KMS-11 (cell line): Measurements from ENCODE around the gene FREM1.

Source experiments
- H2AFZ ChIP-seq: fragments of 200-600 bp; sonication (generic); 2 replicates; pipeline ENCODE4 v1.6.1; 2016; ENCODE audit warnings: antibody characterized with exemption, mixed run types, low read depth
- H3K27ac ChIP-seq: fragments of 200-600 bp; sonication (generic); 2 replicates; pipeline ENCODE4 v1.6.1; 2016; ENCODE audit warnings: mild to moderate bottlenecking, mixed run types
- H3K27me3 ChIP-seq: fragments of 200-600 bp; sonication (generic); 2 replicates; pipeline ENCODE4 v1.6.1; 2017; ENCODE audit warnings: mild to moderate bottlenecking, low read depth, mixed run types, moderate library complexity; ENCODE audit not compliant: insufficient read depth
- H3K36me3 ChIP-seq: fragments of 200-600 bp; sonication (generic); 2 replicates; pipeline ENCODE4 v1.6.1; 2017; ENCODE audit warnings: mild to moderate bottlenecking, mixed run types; ENCODE audit not compliant: insufficient read depth
- H3K4me1 ChIP-seq: fragments of 200-600 bp; sonication (generic); 2 replicates; pipeline ENCODE4 v1.6.1; 2016; ENCODE audit warnings: mild to moderate bottlenecking, low read depth, mixed run types; ENCODE audit not compliant: poor library complexity, severe bottlenecking
- H3K4me2 ChIP-seq: fragments of 200-600 bp; sonication (generic); 2 replicates; pipeline ENCODE4 v1.7.0; 2016; ENCODE audit warnings: mild to moderate bottlenecking, mixed run types
- H3K4me3 ChIP-seq: fragments of 200-600 bp; sonication (generic); IDR thresholded peaks from 2 replicates; pipeline ENCODE4 v1.6.1; 2017; ENCODE audit warnings: low read depth, low read length, mixed read lengths; ENCODE audit not compliant: insufficient read depth
- H3K79me2 ChIP-seq: fragments of 200-600 bp; sonication (generic); 2 replicates; pipeline ENCODE4 v1.6.1; 2016; ENCODE audit warnings: low read depth, mixed run types; ENCODE audit not compliant: insufficient read depth
- H3K9ac ChIP-seq: fragments of 200-600 bp; sonication (generic); 2 replicates; pipeline ENCODE4 v1.6.1; 2016; ENCODE audit warnings: mild to moderate bottlenecking, mixed run types
- H4K20me1 ChIP-seq: fragments of 200-600 bp; sonication (generic); 2 replicates; pipeline ENCODE4 v1.6.1; 2016; ENCODE audit warnings: mild to moderate bottlenecking, mixed run types; ENCODE audit not compliant: insufficient read depth
- TF ChIP-seq, protein P1 (sequence below): fragments of 200-600 bp; sonication (generic); conservative IDR thresholded peaks from 2 replicates; pipeline ENCODE4 v1.6.1; 2017; ENCODE audit warnings: low read depth, mild to moderate bottlenecking, antibody characterized with exemption, low read length, moderate library complexity, mixed read lengths

The FREM1 gene

DNA sequence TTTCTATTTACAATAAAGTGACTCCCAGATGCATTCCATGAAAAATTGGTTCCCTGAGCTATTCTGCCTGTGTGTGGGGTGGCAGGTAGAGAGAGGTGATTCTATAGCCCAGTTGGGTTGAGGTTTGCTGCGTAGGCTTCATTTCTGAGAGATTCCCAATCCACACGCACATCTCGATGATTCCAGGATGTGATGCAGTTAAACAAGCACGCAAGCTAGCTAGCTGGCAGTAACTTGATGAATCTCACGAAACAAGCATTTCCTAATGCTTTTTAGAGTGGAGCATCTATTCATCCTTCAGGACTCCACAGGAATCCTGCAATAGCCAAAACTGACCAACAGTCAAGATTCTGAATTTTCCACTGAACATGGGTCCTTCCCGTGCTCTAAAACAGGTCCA is 143.9 kb downstream of the FREM1 start:
- Histone ChIP-seq H3K4me2 (no peak overlapping the region), H3K9ac (no peak overlapping the region), H2AFZ (no peak overlapping the region), H3K36me3 (no peaks in the 10 kb centered on the region), H3K4me1 (no peaks in the 10 kb centered on the region), H4K20me1 (no peaks in the 10 kb centered on the region), H3K27ac (no peak overlapping the region), H3K4me3 (no peak overlapping the region), H3K79me2 (no peaks in the 10 kb centered on the region), H3K27me3 (no peaks in the 10 kb centered on the region)
- TF ChIP-seq, protein P1, sequence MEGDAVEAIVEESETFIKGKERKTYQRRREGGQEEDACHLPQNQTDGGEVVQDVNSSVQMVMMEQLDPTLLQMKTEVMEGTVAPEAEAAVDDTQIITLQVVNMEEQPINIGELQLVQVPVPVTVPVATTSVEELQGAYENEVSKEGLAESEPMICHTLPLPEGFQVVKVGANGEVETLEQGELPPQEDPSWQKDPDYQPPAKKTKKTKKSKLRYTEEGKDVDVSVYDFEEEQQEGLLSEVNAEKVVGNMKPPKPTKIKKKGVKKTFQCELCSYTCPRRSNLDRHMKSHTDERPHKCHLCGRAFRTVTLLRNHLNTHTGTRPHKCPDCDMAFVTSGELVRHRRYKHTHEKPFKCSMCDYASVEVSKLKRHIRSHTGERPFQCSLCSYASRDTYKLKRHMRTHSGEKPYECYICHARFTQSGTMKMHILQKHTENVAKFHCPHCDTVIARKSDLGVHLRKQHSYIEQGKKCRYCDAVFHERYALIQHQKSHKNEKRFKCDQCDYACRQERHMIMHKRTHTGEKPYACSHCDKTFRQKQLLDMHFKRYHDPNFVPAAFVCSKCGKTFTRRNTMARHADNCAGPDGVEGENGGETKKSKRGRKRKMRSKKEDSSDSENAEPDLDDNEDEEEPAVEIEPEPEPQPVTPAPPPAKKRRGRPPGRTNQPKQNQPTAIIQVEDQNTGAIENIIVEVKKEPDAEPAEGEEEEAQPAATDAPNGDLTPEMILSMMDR, result no peak

DNA sequence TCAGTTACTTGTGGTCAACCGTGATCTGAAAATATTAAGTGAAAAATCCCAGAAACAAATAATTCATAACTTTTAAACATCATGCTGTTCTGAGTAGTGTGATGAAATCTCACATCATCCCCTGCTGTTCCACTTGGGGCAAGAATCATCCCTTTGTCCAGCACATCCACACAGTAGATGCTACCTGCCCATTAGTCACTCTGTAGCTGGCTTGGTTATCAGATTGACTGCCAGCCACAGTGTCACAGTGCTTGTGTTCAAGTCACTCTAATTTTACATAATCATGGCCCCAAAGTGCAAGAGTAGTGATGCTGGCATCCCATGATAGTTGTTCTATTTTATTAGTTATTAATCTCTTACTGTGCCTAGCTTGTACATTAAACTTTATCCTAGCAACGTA is 148.6 kb downstream of the FREM1 start:
- H2AFZ ChIP-seq, result no peak overlapping the region
- H3K4me3 ChIP-seq, result no peak overlapping the region
- H3K27me3 ChIP-seq, result no peaks in the 10 kb centered on the region
- H3K27ac ChIP-seq, result no peak overlapping the region
- no peak overlapping the region for H3K4me2 ChIP-seq
- no peaks in the 10 kb centered on the region for H3K79me2 ChIP-seq
- TF ChIP-seq, protein P1, result no peak
- H3K36me3 ChIP-seq, result no peaks in the 10 kb centered on the region
- H4K20me1 ChIP-seq, result no peaks in the 10 kb centered on the region
- H3K9ac ChIP-seq, result no peak overlapping the region
- no peaks in the 10 kb centered on the region for H3K4me1 ChIP-seq

DNA sequence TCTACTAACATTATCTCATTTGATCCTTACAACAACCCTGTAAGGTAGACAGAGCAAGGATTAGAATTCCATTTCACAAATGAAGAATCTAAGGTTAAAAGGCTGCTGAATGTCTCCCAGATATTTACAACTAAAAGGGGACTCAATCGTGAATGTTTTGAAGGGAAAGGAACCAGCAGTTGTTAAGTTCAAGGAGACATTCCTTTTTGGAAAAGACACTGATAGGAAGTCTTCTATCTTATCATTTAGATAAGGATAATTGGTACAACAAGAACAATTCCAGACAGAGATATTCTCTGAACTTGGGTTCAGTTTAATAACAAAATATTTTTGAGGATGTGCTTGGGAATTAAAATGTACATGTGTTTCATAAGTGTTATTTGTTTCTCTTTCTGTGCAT is 150.2 kb downstream of the FREM1 start:
- H3K27ac ChIP-seq, result no peak overlapping the region
- H4K20me1 ChIP-seq, result no peaks in the 10 kb centered on the region
- no peaks in the 10 kb centered on the region for H3K36me3 ChIP-seq
- H2AFZ ChIP-seq, result no peak overlapping the region
- H3K4me3 ChIP-seq, result no peak overlapping the region
- no peaks in the 10 kb centered on the region for H3K27me3 ChIP-seq
- no peak overlapping the region for H3K4me2 ChIP-seq
- H3K9ac ChIP-seq, result no peak overlapping the region
- H3K79me2 ChIP-seq, result no peaks in the 10 kb centered on the region
- TF ChIP-seq, protein P1, result no peak
- no peaks in the 10 kb centered on the region for H3K4me1 ChIP-seq

DNA sequence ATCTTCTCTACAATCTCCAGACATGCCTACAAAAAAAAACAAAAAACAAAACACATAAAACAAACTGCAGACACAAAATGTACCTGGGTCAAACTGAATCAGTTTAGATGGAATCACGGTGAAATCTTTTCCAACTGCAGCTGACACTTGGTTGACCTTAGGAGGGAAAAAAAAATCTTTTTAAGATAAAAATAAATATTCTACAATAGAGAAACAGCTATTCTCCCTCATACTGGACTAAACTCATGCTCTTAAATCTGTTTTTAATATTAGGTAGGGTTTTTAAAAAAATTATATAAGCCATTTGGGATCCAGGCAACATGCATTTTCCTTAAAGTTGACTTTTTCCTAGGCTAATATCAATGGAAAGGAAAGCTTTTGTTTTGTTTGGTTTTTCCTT is 153.9 kb downstream of the FREM1 start:
- H3K9ac ChIP-seq, result no peak overlapping the region
- no peaks in the 10 kb centered on the region for H3K4me1 ChIP-seq
- no peak overlapping the region for H3K27ac ChIP-seq
- H4K20me1 ChIP-seq, result no peaks in the 10 kb centered on the region
- H3K4me3 ChIP-seq, result no peak overlapping the region
- H3K27me3 ChIP-seq, result no peaks in the 10 kb centered on the region
- H3K79me2 ChIP-seq, result no peaks in the 10 kb centered on the region
- TF ChIP-seq, protein P1, result no peak
- H3K36me3 ChIP-seq, result no peaks in the 10 kb centered on the region
- no peak overlapping the region for H2AFZ ChIP-seq
- no peak overlapping the region for H3K4me2 ChIP-seq

DNA sequence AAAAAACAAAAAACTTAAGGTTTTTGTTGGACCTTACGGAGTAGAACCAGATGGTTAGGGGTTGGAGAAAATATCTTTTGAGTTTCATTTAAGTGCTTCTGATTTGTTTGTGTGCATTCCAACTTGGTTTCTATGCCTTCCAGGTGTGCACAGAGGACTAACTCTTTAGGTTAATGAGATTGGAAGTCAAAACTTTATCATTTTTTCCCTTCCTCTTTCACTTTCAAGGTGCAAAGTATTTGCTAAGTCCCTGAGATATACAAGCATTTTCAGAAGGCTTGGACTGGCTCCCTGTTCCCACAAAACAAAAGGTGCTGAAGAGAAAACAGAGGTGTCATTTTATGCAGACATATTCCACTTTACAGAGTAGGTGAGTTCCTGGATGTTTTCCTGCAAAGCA is 157.4 kb downstream of the FREM1 start:
- Histone ChIP-seq H3K27ac (no peak overlapping the region), H3K36me3 (no peaks in the 10 kb centered on the region), H4K20me1 (no peaks in the 10 kb centered on the region), H3K27me3 (no peaks in the 10 kb centered on the region), H2AFZ (no peak overlapping the region), H3K4me3 (no peak overlapping the region), H3K4me1 (no peaks in the 10 kb centered on the region), H3K9ac (no peak overlapping the region), H3K79me2 (no peaks in the 10 kb centered on the region), H3K4me2 (no peak overlapping the region)
- TF ChIP-seq, protein P1, result no peak
